Central memory CD8-positive, alpha-beta T cell (primary cell): Measurements from ENCODE around the gene PITPNC1.

Experiments used
- ATAC-seq: fragments of 150-1000 bp; cut with Tn5 transposase; replicated peaks from 2 replicates; pipeline ENCODE4 v1.10.0; 2022; ENCODE audit warnings: mild to moderate bottlenecking, moderate FRiP score, moderate number of reproducible peaks; ENCODE audit not compliant: poor library complexity, severe bottlenecking; ENCODE audit errors: extremely low read depth
- DNase-seq, 2 donors: peaks; one replicate each; pipeline ENCODE4 v3.0.0; 2021; ENCODE audit warnings: low spot score in 2 of 2
- H3K27ac Mint-ChIP-seq: one replicate; pipeline ENCODE4 v1.8.0; 2022; ENCODE audit warnings: low read depth, mild to moderate bottlenecking, moderate library complexity, mixed read lengths
- H3K27me3 Mint-ChIP-seq: one replicate; pipeline ENCODE4 v1.8.0; 2022; ENCODE audit warnings: mixed read lengths
- H3K36me3 Mint-ChIP-seq: one replicate; pipeline ENCODE4 v1.8.0; 2022; ENCODE audit warnings: mild to moderate bottlenecking, moderate library complexity, mixed read lengths; ENCODE audit not compliant: insufficient read depth
- H3K4me1 Mint-ChIP-seq: one replicate; pipeline ENCODE4 v1.8.0; 2022; ENCODE audit warnings: mixed read lengths
- H3K4me3 Mint-ChIP-seq: one replicate; pipeline ENCODE4 v1.8.0; 2022; ENCODE audit warnings: mild to moderate bottlenecking, moderate library complexity, mixed read lengths
- H3K9me3 Mint-ChIP-seq: one replicate; pipeline ENCODE4 v1.8.0; 2022; ENCODE audit warnings: mixed read lengths

PITPNC1 gene

DNA sequence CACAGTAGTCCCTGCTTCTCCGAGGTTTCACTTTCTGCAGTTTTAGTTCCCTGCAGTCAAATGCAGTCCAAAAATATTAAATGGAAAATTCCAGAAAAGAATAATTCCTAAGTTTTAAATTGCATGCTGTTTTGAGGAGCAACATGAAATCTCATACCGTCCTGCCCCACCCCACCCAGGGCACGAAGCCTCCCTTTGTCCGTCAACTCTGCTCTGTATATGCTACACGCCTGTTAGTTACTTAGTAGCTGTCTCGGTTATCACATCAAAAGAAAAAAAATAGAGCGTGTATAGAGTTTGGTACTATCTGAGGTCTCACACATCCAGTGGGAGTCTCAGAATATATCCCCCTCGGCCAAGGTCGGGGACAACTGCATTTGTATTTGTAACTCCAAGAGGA is 211.2 kb downstream of the PITPNC1 start:
- Mint-ChIP-seq H3K4me1 (peaks cover 25% of the 10 kb centered on the region), H3K4me3 (no peak overlapping the region), H3K9me3 (no peaks in the 10 kb centered on the region), H3K36me3 (peaks cover 16% of the 10 kb centered on the region), H3K27me3 (no peaks in the 10 kb centered on the region), H3K27ac (no peak overlapping the region)
- ATAC-seq (no peak), DNase-seq (no peak)

DNA sequence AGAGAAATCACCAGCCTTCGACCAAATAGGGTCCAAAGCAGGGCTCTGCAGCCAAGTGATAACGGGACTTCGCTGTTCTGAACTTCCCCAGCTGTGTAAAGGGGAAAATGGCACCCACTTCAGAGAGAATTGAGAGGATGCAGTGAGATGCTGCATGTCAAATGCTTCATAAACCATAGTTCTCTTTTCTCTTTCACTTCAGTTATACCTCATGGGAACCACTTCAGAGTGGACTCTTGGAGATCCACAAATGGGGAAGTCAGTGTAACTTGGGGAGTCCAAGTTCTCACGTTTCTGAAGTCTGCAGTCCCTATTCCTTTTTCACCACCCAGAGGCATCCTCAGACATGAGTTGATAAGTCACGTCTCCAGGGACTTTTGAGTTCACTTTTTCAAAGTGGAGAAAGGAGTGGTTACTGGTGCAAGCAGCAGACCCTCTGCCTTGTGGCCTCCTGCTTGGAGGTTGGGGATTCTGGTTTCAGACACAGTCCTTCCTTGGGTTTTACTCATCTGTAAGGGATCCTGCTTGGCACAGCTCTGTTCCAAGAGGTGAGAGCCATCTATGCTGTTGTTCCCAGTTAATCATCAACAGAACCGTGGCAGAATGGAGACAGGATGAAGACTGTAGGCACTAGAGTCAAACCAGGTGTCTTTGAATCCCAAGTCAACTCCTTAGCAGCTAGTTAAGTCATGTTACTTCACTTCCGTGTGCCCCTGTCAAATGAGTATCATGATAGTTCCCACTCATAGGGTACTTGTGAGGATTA is 217.2 kb downstream of the PITPNC1 start:
- peaks cover 19% of the 10 kb centered on the region for H3K4me1 Mint-ChIP-seq
- no peak overlapping the region for H3K27ac Mint-ChIP-seq
- DNase-seq (no peak), ATAC-seq (no peak)
- no peaks in the 10 kb centered on the region for H3K9me3 Mint-ChIP-seq
- peaks cover 11% of the 10 kb centered on the region for H3K36me3 Mint-ChIP-seq
- no peak overlapping the region for H3K4me3 Mint-ChIP-seq
- H3K27me3 Mint-ChIP-seq: no peaks in the 10 kb centered on the region

DNA sequence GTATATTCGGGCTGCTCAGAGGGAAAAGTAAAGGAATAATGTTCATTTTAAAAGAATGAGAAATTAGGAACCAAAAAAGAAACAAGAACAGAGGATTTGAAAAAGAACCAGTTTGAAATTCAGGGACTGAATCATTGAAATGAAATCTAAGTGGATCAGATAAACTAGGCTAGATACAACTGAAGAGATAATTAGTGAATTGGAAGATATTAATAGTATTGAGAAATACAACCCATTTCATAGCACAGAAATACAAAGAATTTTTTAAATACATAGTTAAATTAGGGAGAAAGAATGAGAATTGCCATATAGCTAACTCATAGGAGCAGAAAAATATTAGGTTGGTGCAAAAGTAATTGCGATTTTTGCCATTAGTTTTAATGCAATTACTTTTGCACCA is 223.3 kb downstream of the PITPNC1 start:
- Mint-ChIP-seq H3K27ac (peak overlapping the region; percentile 11), H3K4me3 (no peak overlapping the region), H3K36me3 (peaks cover 16% of the 10 kb centered on the region), H3K9me3 (no peaks in the 10 kb centered on the region), H3K27me3 (no peaks in the 10 kb centered on the region), H3K4me1 (peaks cover 37% of the 10 kb centered on the region)
- no peak for DNase-seq
- no peak for ATAC-seq

DNA sequence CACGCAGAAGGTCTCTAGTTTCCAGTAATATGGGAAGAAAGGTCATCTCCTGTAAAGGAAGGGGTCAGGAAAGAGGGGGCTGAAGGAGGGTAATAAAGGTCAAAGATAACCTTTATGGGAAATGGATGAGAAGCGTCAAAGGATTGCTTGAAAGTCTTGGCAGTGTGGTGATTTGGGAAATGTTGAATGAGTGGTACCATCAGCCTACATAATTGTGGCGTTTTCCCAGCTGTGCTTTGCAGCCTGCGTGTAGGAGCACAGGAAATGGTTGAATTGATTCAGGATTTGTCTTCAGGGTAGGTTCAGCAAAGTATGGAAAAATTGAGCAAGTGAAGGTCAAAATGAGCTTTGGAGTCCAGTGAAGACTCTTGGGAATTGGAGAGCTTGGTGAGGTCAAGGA is 224.8 kb downstream of the PITPNC1 start:
- Mint-ChIP-seq H3K4me3 (no peak overlapping the region), H3K27ac (peak overlapping the region; percentile 11), H3K27me3 (no peaks in the 10 kb centered on the region), H3K9me3 (no peaks in the 10 kb centered on the region), H3K36me3 (peaks cover 24% of the 10 kb centered on the region), H3K4me1 (peaks cover 47% of the 10 kb centered on the region)
- DNase-seq: no peak
- no peak for ATAC-seq

DNA sequence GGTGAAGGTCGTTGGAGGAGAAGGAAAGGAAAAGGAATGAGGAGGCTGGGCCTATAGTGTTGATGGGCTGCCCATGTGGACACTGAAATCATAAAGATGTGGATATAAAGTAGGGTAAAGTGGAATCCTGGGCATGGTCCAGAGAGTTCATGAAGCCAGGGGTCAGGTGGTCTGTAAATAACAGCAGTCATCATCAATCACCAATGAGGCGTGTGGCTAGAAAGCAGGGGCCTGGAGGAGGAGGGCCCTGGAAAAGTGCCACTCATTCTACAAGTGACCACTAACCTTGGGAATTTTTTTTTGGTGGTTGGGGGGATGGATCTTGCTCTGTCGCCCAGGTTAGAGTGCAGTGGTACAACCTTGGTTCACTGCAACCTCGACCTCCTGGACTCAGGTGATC is 225.4 kb downstream of the PITPNC1 start:
- H3K27ac Mint-ChIP-seq: peak overlapping the region; percentile 11
- H3K4me3 Mint-ChIP-seq: no peak overlapping the region
- peaks cover 46% of the 10 kb centered on the region for H3K4me1 Mint-ChIP-seq
- H3K36me3 Mint-ChIP-seq: peaks cover 23% of the 10 kb centered on the region
- ATAC-seq (no peak), DNase-seq (no peak)
- no peaks in the 10 kb centered on the region for H3K9me3 Mint-ChIP-seq
- H3K27me3 Mint-ChIP-seq: no peaks in the 10 kb centered on the region

DNA sequence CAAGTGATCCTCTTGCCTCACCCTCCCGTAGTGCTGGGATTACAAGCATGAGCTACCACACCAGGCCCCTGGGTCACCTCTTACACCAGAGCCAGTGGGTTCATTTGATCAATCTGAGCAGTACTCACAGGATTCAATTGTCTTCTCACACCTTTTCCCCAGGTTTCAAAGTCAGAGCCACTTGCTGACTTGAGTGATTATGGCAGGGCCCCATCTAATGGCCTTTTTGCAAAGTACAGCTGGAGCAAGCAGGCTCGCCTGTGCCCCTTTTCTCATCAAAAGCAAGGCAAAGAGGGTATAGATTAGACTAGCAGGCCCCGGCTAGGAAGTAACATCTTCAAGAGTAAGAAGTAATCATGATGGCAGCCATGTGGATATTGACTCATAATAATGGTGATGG is 225.9 kb downstream of the PITPNC1 start:
- Mint-ChIP-seq H3K9me3 (no peaks in the 10 kb centered on the region), H3K27ac (peak overlapping the region; percentile 11), H3K4me3 (no peak overlapping the region), H3K27me3 (no peaks in the 10 kb centered on the region), H3K4me1 (peaks cover 40% of the 10 kb centered on the region), H3K36me3 (peaks cover 22% of the 10 kb centered on the region)
- DNase-seq (peak in 1 of 2 donors; percentile 26), ATAC-seq (peak; percentile 43)

DNA sequence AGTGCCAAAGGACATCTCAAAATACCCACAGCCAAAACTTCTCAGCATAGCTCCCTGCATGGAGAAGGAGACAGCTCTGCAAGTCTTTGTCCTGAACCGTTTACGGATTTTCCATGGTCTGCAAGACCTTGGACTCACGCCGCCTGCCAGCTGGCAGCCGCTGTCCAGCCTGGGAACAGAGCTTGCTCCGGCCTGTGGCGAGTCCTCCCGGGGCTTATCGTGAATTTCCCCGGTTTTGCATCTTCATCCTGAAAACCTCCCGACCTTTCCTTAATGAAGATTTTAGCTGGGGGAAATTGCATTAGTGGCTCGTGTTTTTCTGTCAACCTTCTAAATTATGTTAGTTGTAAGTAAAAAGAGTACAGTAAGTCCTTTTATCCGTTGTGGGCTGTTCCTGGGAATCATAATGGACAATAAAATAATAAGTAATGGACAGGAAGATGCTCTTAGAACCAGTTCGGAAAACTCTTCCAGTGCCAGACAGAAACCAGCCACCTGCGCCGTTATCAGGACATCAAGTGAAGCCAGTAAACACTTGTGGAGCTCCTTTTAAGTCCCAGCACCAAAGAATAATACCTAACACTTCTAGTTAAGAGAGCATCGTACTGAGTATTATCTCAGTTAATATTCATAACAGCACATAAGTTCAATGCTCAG is 228.3 kb downstream of the PITPNC1 start:
- H3K4me3 Mint-ChIP-seq: no peak overlapping the region
- H3K27ac Mint-ChIP-seq: no peak overlapping the region
- peaks cover 34% of the 10 kb centered on the region for H3K4me1 Mint-ChIP-seq
- H3K27me3 Mint-ChIP-seq: no peaks in the 10 kb centered on the region
- peaks cover 24% of the 10 kb centered on the region for H3K36me3 Mint-ChIP-seq
- DNase-seq (no peak), ATAC-seq (no peak)
- H3K9me3 Mint-ChIP-seq: no peaks in the 10 kb centered on the region

DNA sequence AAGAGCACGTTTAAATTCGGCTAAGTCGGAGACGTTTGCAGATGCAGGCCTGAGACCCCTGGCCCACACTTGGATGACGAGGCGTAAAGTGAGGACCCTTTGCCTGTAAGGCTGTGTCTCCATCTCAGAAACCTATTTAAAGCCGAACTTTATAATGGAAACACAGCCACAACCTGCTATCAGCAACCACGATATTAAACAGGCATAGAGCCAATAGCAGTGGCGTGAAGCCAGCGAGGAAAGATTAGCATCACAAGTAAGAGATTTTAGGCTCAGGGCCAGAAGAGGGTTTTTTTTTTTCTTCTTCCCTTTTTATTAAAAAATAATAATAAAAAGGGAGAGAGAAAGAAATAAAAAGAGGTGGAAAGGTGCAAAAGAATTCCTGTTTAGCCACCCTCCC is 229.4 kb downstream of the PITPNC1 start:
- Mint-ChIP-seq H3K4me1 (peaks cover 28% of the 10 kb centered on the region), H3K36me3 (peaks cover 25% of the 10 kb centered on the region), H3K27ac (no peak overlapping the region), H3K9me3 (no peaks in the 10 kb centered on the region), H3K27me3 (no peaks in the 10 kb centered on the region), H3K4me3 (no peak overlapping the region)
- ATAC-seq (no peak), DNase-seq (no peak)

DNA sequence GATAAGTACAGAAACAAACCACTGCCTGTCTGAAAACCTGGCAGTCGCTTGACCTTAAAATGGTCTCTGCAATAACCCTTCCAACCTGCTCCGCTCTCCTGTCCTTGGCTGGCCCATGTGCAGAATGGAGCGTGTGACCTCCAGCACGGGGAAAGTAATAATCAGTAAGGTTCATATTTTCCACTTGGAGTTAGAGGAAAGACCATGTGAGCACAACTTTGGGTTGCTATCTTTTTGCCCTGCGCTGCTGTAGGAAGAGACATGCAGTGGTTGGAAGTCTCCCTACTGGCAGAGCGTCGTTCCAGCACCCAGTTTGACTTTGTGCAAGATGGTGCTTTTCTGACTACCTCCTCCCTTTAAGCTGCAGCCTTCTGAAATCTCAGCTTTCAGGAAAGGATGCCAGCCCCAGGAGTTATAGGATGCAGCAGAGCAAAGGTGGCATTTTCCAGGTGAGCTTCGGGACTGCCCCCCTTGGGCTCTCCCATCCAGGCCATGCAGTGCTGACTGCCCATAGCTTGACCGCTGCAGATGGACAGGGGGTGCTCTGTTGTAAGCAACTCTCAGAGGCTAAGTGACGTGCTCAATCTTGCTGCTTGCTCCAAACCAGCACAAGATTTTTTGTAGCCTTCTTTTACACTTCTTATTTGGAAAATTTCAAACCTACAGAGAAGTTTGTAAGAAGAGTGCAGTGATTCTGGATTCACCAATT is 230.0 kb downstream of the PITPNC1 start:
- Mint-ChIP-seq H3K4me3 (no peak overlapping the region), H3K27ac (peak overlapping the region; percentile 62), H3K9me3 (no peaks in the 10 kb centered on the region), H3K27me3 (no peaks in the 10 kb centered on the region), H3K36me3 (peaks cover 25% of the 10 kb centered on the region), H3K4me1 (peaks cover 26% of the 10 kb centered on the region)
- ATAC-seq (no peak), DNase-seq (no peak)

DNA sequence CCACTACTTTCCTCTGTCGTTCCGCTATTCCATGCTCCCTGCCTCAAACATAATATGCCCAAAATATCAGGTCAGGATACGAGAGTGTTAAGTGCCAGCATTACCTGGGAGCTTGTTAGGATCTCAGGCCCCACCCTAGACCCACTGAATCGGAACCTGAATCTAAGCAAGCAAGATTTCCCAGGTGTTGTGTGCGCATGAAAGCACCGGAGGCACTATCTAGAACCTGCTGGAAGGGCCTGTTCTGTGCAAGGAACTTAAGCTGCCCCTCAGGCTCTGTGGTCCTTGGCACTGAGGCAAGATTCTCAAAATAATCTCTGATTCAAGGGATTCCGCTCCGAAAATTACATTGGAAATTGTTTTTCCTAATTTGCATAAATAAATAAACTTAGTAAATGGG is 233.0 kb downstream of the PITPNC1 start:
- no peaks in the 10 kb centered on the region for H3K27me3 Mint-ChIP-seq
- no peak overlapping the region for H3K4me3 Mint-ChIP-seq
- H3K36me3 Mint-ChIP-seq: peaks cover 19% of the 10 kb centered on the region
- H3K9me3 Mint-ChIP-seq: no peaks in the 10 kb centered on the region
- peak overlapping the region; percentile 67 for H3K27ac Mint-ChIP-seq
- DNase-seq: no peak
- ATAC-seq: no peak
- peaks cover 42% of the 10 kb centered on the region for H3K4me1 Mint-ChIP-seq

DNA sequence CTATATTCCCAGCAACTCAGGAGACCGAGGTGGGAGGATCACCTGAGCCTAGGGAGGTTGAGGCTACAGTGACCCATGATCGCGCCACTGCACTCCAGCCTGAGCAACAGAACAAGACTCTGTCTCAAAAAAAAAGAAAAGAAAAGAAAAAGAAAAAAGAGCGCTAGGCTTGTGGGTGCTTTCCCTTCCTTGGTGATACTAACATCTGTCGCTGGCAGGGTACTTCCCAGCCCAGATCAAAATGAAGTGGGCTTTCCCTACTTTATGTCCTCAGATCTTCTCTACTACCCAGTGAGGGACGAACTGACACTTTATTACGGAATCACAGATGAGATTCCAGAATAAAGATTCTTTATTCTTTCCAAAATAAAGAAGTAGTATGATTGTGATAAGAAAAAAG is 236.9 kb downstream of the PITPNC1 start:
- H3K27me3 Mint-ChIP-seq: no peaks in the 10 kb centered on the region
- peaks cover 37% of the 10 kb centered on the region for H3K4me1 Mint-ChIP-seq
- peaks cover 19% of the 10 kb centered on the region for H3K36me3 Mint-ChIP-seq
- no peak for DNase-seq
- no peak overlapping the region for H3K4me3 Mint-ChIP-seq
- no peaks in the 10 kb centered on the region for H3K9me3 Mint-ChIP-seq
- no peak for ATAC-seq
- H3K27ac Mint-ChIP-seq: peak overlapping the region; percentile 50

DNA sequence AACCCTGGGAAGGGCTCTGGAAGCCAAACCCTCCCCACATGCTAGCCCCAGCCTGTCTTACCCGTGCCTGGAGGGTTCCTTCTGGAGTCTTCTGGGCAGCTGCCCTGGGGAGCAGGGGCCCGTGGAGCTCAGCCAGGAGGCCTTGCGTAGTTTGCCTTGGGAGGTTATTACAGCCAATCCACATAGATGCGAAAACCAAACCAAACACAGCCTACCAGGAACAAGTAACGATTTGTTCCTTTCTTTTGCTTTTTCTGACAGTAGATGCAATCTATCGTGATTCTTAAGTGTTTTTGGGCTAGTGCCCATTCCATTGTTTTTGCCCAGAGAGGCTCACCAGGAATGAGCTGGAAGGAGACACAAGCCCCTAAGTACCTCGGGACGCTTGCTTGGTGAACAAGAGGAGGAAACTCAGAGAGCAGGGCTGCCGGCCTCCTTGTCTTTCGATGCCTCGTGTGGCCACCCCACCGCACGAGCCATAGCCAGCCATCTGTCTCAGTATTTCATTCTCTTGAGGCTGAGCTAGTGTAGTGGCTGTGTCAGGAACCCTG is 238.0 kb downstream of the PITPNC1 start:
- Mint-ChIP-seq H3K4me1 (peaks cover 37% of the 10 kb centered on the region), H3K36me3 (peaks cover 18% of the 10 kb centered on the region), H3K4me3 (no peak overlapping the region), H3K27ac (peak overlapping the region; percentile 8), H3K9me3 (no peaks in the 10 kb centered on the region), H3K27me3 (no peaks in the 10 kb centered on the region)
- DNase-seq: no peak
- no peak for ATAC-seq
